ENCODE measurements around the gene C4orf50.
"Not testable (repeated sequence)": the region's sequence is repeated elsewhere in the genome, so short reads cannot be mapped to it uniquely, and the experiment has no call there.

C4orf50 gene

DNA sequence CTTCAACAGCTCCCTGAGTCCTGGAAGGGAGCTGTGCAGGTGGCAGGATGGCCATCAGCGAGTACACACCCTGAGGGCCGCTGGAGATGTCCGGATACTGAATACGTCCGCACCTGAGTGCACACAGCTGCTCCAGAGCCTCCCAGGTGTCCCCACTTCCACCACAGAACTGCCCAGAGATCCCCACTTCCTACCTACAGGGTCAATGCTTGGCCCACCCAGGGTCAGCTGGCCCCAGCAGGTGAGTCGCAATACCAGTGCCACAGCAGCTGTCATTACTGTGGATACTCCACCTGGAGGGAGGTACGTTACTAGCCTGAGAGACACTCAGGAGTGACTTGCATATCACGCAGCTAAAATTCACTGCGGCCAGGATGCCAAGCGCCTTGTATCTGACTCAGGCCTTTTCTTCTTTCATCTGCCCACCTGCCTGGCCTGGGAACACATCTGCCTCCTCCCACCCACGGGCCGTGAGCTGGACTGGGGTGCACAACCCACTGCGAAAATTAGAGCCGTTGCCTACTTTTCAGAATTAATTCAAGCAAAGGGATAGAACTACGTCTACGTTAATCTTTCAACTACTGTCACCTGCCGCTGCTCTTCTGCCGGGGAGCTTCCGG, 9.4 kb downstream of the C4orf50 start:
- TF ChIP-seq CTCF (IDR thresholded peaks at IDR 0.05; ENCODE audit: low read length) (no peak), EZH2 (optimal IDR thresholded peaks at IDR 0.05; ENCODE audit: low read depth, low read length) (no peak), EZH2phosphoT487 (IDR thresholded peaks at IDR 0.05; ENCODE audit: low read length) (no peak)
- Histone ChIP-seq H3K4me2 (ENCODE audit: low read depth, low read length) (no peak overlapping the region), H3F3A (ENCODE audit: insufficient read depth, low read length) (no peaks in the 10 kb centered on the region), H2AFZ (ENCODE audit: low read length) (no peak overlapping the region), H3K27me3 (replicated peaks; ENCODE audit: insufficient read depth, low read length) (no peaks in the 10 kb centered on the region; the same call in 1 of the 2 replicates), H3K27ac (ENCODE audit: low read length) (no peak overlapping the region), H4K20me1 (ENCODE audit: insufficient read depth, low read length) (no peaks in the 10 kb centered on the region), H3K36me3 (replicated peaks; ENCODE audit: insufficient read depth, low read length) (no peaks in the 10 kb centered on the region), H3K9ac (ENCODE audit: low read length) (no peak overlapping the region), H3K4me1 (ENCODE audit: low read length) (0 out of 2 replicates have a peak, but pooled peaks cover 5% of the 10 kb centered on the region), H3K9me3 (replicated peaks; ENCODE audit: insufficient read depth, low read length) (no peaks in the 10 kb centered on the region), H3K4me3 (ENCODE audit: low read length) (no peak overlapping the region), H3K9me2 (replicated peaks; ENCODE audit: insufficient read depth, low read length) (no peaks in the 10 kb centered on the region), H3K79me2 (ENCODE audit: low read length) (no peaks in the 10 kb centered on the region)
- DNase-seq: no peak

GRCh38 chr4:6008092-6008551, 10.1 kb downstream of the C4orf50 start:
- no peaks in the 10 kb centered on the region for H4K20me1 ChIP-seq (ENCODE audit: insufficient read depth, low read length)
- no peak overlapping the region for H2AFZ ChIP-seq (ENCODE audit: low read length)
- H3K36me3 ChIP-seq (replicated peaks; ENCODE audit: insufficient read depth, low read length): no peaks in the 10 kb centered on the region
- DNase-seq: no peak
- TF ChIP-seq EZH2 (optimal IDR thresholded peaks at IDR 0.05; ENCODE audit: low read depth, low read length) (no peak), CTCF (IDR thresholded peaks at IDR 0.05; ENCODE audit: low read length) (no peak), EZH2phosphoT487 (IDR thresholded peaks at IDR 0.05; ENCODE audit: low read length) (no peak)
- H3K9ac ChIP-seq (ENCODE audit: low read length): no peak overlapping the region
- 0 out of 2 replicates have a peak, but pooled peaks cover 5% of the 10 kb centered on the region for H3K4me1 ChIP-seq (ENCODE audit: low read length)
- no peaks in the 10 kb centered on the region for H3F3A ChIP-seq (ENCODE audit: insufficient read depth, low read length)
- no peaks in the 10 kb centered on the region for H3K9me2 ChIP-seq (replicated peaks; ENCODE audit: insufficient read depth, low read length)
- no peaks in the 10 kb centered on the region for H3K9me3 ChIP-seq (replicated peaks; ENCODE audit: insufficient read depth, low read length)
- no peak overlapping the region for H3K27ac ChIP-seq (ENCODE audit: low read length)
- no peak overlapping the region for H3K4me3 ChIP-seq (ENCODE audit: low read length)
- no peaks in the 10 kb centered on the region for H3K79me2 ChIP-seq (ENCODE audit: low read length)
- no peak overlapping the region for H3K4me2 ChIP-seq (ENCODE audit: low read depth, low read length)
- H3K27me3 ChIP-seq (replicated peaks; ENCODE audit: insufficient read depth, low read length): no peaks in the 10 kb centered on the region; the same call in 1 of the 2 replicates

- no peak overlapping the region for H3K27ac ChIP-seq (ENCODE audit: low read length)
- H3F3A ChIP-seq (ENCODE audit: insufficient read depth, low read length): no peaks in the 10 kb centered on the region
- no peak overlapping the region for H3K4me3 ChIP-seq (ENCODE audit: low read length)
- no peaks in the 10 kb centered on the region for H3K9me3 ChIP-seq (replicated peaks; ENCODE audit: insufficient read depth, low read length)
- H3K27me3 ChIP-seq (replicated peaks; ENCODE audit: insufficient read depth, low read length): peaks cover 10% of the 10 kb centered on the region; the same call in 1 of the 2 replicates
- H3K79me2 ChIP-seq (ENCODE audit: low read length): no peaks in the 10 kb centered on the region
- no peaks in the 10 kb centered on the region for H3K36me3 ChIP-seq (replicated peaks; ENCODE audit: insufficient read depth, low read length)
- no peak overlapping the region for H2AFZ ChIP-seq (ENCODE audit: low read length)
- no peak for DNase-seq
- H4K20me1 ChIP-seq (ENCODE audit: insufficient read depth, low read length): no peaks in the 10 kb centered on the region
- TF ChIP-seq EZH2phosphoT487 (IDR thresholded peaks at IDR 0.05; ENCODE audit: low read length) (no peak), EZH2 (optimal IDR thresholded peaks at IDR 0.05; ENCODE audit: low read depth, low read length) (no peak), CTCF (IDR thresholded peaks at IDR 0.05; ENCODE audit: low read length) (no peak)
- H3K4me2 ChIP-seq (ENCODE audit: low read depth, low read length): no peak overlapping the region
- 0 out of 2 replicates have a peak, but pooled peaks cover 4% of the 10 kb centered on the region for H3K4me1 ChIP-seq (ENCODE audit: low read length)
- no peak overlapping the region for H3K9ac ChIP-seq (ENCODE audit: low read length)
- H3K9me2 ChIP-seq (replicated peaks; ENCODE audit: insufficient read depth, low read length): no peaks in the 10 kb centered on the region
These were observed 13.1 kb downstream of the C4orf50 start for GRCh38 chr4:6005175-6005574.

DNA sequence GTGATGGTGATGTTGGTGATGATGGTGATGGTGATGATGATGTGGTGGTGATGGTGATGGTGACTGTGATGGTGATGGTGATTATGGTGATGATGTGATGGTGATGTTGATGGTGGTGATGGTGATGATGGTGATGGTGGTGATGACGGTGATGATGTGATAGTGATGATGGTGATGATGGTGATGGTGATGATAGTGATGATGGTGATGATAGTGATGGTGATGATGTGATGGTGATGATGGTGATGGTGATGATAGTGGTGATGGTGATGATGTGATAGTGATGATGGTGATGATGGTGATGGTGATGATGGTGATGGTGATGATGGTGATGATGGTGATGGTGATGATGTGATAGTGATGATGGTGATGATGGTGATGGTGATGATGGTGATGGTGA, 14.7 kb downstream of the C4orf50 start:
- H3K79me2 ChIP-seq (ENCODE audit: low read length); H3K36me3 ChIP-seq (replicated peaks; ENCODE audit: insufficient read depth, low read length); H4K20me1 ChIP-seq (ENCODE audit: insufficient read depth, low read length); H3K4me3 ChIP-seq (ENCODE audit: low read length); H3F3A ChIP-seq (ENCODE audit: insufficient read depth, low read length); H3K9me3 ChIP-seq (replicated peaks; ENCODE audit: insufficient read depth, low read length); H3K27ac ChIP-seq (ENCODE audit: low read length); H3K4me2 ChIP-seq (ENCODE audit: low read depth, low read length); DNase-seq; H3K4me1 ChIP-seq (ENCODE audit: low read length); H3K9ac ChIP-seq (ENCODE audit: low read length); H3K9me2 ChIP-seq (replicated peaks; ENCODE audit: insufficient read depth, low read length); H2AFZ ChIP-seq (ENCODE audit: low read length): not testable (repeated sequence)
- peaks cover 18% of the 10 kb centered on the region; the same call in 1 of the 2 replicates for H3K27me3 ChIP-seq (replicated peaks; ENCODE audit: insufficient read depth, low read length)
